Stimulated activated CD8-positive, alpha-beta memory T cell treated with anti-CD3 and anti-CD28 coated beads, Interleukin-4, amount 100 ng/mL, for 48 hours (primary cell): ENCODE data around the gene WNT2.

Experiments used
- DNase-seq: peaks from one replicate; pipeline ENCODE4 v3.0.0-alpha.2; 2020

Gene WNT2

DNA sequence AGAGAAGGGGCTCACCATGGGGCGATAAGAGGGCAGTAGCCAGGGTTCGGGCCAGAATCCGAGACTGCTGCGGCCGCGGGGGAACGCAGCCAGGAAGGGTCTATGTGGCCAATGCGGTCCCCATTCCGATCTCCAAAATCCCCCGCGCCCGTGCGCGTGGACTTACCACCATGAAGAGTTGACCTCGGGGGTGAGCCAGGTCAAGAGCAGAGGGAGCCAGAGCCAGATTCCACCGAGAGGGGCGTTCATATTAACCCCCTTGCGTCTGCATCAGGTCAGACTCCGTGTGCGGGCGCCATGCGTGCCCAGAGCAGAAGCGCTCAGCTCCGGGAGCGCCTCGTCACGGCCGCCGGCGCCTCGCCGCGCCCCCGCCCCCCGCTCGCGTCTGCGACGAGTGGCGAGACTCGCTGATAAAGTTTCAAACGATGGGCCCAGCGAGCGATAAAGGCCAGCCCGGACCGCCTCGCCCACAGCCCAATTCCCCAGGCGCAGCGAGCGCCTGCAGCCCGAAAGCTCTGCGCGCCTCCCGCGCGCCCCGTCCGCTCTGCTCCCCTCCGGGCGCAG is at the start of gene WNT2:
TSS of gene WNT2 (minus strand) at position 318 of the 564 bp plus-strand sequence. CDS start at position 249, 69 bp downstream.
- no peak for DNase-seq

DNA sequence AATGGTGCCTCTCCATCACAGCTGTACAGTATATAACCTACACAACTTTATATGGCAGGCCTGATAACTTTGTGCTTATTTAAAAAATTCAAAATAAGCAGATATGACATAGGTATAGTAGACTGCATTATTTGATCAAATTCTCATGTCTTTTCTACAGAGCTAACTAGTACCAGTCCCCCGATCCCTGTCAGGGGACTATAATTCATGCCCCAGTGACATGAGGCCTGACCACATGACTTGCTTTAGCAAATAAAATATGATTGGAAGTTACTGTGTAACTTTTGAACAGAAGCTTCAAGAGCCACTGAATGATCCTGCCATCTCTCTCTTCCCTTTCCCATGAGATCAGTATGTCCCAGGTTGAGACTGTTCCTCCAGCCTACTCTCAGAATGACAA is 49.2 kb upstream of the WNT2 start:
- no peak for DNase-seq

- no peak for DNase-seq
Measured at GRCh38 chr7:117364339-117365080, 41.7 kb upstream of the WNT2 start.

DNA sequence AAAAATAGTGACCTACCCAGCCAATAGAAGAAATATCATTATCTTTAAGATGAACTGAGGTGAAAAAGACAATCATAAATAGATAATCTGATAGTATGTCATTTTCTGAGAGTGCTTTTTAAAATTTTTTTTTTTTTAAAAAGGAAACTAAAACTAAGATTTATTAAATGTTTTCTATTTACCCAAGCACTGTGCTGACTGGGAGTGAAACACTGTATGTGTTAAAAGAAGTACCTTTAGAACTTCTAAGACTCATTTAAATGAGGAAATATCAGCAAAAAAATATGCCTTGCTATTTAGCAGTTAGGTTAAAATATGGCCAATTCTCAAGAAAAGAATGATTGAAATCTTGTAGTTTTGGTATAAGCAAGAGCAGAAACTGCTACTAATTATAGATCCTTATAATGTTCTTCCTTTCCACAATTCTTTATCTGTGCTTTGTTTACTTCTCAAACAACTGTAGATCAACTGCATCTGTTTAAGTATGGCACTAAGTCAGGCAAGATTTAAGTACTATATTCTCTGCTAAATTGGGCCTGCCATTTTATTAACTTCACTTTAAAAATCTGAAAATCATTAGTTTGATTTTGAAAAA is 39.5 kb upstream of the WNT2 start:
- no peak for DNase-seq

DNA sequence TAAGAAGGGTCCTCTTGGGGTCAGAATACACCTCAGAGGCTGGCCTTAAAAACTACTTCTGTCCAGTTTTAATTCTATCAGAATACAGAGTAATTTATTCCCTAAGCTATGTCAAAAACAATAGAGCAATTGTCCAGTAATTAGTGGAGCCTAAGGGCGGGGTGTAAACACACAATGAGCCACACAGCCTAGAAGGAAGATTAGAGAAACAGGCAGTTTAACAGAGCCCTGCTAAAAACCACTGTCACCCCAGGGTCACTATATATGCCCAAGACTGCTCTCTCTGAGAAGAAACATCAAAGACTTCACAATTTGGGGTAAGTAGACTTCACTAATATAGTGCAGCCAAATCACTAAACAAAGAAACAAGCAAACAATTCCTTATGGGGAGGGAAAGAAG is 27.2 kb upstream of the WNT2 start:
- no peak for DNase-seq

- no peak for DNase-seq
Measured at GRCh38 chr7:117349570-117349969, 26.7 kb upstream of the WNT2 start.

DNA sequence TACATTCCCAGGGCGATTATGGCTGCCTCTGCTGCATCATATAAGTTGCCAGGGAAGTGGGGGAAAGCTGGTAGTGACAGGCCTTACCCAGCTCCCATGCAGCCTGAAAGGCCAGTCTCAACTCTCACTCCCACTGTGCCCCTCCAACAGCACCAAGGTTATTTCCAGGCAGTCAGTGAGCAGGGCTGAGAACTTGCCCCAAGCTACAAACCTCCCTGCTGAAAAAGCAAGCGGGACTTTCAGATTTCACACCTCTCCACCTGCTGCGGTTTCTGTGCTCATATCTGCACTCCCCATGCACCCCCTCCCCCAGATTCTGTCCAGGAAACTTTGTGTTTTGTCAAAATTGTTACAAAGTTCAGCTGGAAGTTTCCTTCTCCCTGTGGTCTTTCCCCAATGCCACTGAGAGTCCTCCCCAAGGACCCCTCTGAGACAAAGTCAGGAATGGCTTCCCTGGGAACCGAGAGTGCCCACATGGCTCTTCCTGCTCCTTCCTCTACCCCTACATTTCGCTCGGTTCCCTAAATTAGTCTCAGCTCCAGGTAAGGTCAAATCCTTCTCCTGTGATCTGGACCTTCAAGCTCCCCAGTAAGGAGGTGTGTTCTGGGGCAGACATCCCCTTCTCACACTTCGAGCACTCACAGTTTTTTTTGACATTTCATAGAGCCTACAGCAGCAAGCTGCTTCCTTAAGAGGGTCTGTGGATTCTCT is 25.3 kb upstream of the WNT2 start:
- no peak for DNase-seq

GRCh38 chr7:117347480-117347879 is 24.6 kb upstream of the WNT2 start:
- DNase-seq: no peak

DNA sequence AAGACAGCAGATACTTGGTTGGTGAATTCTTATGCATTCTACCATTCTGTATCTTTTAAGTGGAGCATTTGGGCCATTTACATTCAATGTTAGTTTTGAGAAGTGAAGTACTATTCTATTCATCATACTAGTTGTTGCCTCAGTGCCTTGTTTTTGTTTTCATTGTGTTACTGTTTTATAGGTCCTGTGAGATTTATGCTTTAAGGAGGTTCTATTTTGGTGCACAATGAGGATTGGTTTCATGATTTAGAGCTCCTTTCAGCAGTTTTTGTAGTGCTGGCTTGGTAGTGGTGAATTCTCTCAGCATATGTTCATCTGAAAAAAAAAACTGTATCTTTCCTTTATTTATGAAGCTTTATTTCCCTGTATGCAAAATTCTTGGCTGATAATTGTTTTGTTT is 23.3 kb upstream of the WNT2 start:
- DNase-seq: no peak

- no peak for DNase-seq
Measured at GRCh38 chr7:117338020-117338419, 15.2 kb upstream of the WNT2 start.

GRCh38 chr7:117333168-117333567 is 10.3 kb upstream of the WNT2 start:
- DNase-seq: no peak

- no peak for DNase-seq
Measured at GRCh38 chr7:117332031-117332430, 9.2 kb upstream of the WNT2 start.

- no peak for DNase-seq
Measured at GRCh38 chr7:117325836-117326235, 3.0 kb upstream of the WNT2 start.

DNA sequence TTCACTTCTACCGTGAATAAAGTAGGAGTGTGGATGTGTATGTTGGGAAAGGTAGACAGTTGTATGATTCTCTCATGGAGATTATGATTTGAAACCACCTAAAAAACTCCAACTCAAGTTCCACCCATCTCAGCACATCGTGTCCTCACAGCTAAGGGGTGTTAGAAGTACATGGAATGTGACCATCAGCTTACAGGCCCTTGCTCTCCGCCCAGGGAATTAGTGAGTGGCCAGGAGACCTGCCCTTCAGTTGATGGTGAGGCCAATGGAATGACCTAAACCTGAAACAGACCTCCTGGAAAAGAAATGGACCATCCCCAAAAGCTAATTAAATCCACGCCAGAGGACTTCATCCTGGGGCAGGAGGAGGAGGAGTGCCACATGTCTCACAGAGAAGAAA is 2.1 kb upstream of the WNT2 start:
- DNase-seq: no peak

- no peak for DNase-seq
Measured at GRCh38 chr7:117323851-117324711, 1.2 kb upstream of the WNT2 start.

- DNase-seq: no peak
Measured at GRCh38 chr7:117323305-117323850, 520 bp upstream of the WNT2 start.

DNA sequence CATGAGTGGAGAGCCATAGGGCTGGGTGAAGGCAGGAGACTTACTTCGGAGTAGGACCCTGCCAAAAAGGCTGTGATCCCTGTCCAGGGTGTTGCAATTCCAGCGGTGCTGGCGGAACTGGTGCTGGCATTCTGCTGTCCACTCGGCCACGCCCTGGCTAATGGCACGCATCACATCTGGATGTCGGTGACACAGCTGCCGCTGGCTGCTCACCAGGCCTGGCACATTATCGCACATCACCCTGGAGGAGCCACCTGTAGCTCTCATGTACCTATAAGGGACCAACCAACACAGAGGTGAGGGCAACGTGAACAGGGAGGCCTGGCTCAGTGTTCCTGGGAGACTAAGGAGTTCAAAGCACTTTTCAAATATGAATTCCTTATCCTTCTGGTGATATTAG is 2.3 kb downstream of the WNT2 start:
- DNase-seq: no peak

DNA sequence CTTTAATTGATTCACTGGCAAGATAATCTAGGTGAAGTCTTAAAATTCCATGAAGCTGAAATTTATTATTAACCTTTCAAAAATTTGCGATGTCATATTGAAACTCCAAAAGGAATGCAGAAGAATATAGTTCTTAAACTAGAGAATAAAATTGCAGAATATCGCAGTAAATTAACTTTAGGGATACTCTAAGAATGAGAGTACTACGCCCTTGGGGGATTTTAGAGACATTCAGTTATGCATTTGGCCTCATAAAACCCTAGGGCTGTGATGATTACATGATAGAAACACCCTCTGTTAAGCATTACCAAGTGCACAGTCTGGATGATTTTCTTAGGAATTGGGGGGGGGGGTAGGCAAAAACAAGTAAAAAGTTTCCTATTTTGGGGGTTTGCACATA is 3.7 kb downstream of the WNT2 start:
- no peak for DNase-seq

- DNase-seq: no peak
Measured at GRCh38 chr7:117313582-117313981, 9.3 kb downstream of the WNT2 start.

DNA sequence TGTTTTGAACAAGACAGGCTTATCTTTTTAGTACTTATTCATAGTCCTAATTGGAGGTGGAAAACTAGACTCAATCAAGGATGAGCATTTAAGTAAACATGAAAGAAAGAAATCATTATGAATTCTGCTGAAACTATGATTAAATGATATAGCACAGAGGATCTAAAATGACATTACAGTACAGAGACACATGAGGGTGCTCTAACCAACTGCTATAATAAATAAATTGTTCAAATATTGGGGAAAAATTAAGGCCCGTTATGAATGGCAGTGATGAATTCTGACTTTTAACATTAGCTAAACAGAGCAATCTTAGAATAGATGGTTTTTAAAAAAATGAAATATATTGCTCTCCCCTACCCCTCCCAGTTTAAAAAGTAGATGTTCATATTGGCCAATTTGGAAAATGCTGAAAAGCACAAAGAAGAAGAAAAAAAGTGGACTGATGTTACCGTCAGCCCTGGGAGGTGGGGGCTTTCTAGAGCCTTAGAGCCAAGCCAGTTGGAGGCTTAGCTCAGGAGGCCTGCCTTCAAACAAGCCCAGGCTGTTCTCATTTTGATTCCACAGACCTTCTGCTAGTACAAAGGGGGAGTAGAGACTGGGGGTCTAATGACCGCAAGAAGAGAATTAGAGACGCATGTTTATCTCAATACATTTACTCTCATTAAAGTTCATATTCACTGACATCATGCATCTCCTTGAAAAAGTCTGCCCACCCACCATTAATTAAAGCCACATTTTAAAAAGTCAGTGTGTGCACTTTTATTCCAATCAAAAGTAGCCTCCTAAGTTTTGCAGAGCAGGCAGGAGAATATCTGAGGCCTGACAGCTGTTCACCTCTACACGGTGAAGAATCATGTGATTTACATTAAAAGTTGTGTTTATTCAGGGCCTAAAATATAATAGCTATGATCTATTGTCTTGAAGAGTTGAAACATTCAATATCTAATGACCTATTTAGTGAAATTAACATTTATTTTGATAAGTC is 10.0 kb downstream of the WNT2 start:
- DNase-seq: no peak

GRCh38 chr7:117308891-117309290 is 14.0 kb downstream of the WNT2 start:
- DNase-seq: no peak
